Astrocyte (in vitro differentiated cells and primary cell): Measurements from ENCODE around the gene EGLN3.

Experiments used
- CTCF ChIP-seq: IDR thresholded peaks from 2 replicates; pipeline ENCODE4 v1.5.1; 2011; ENCODE audit warnings: low read depth, mild to moderate bottlenecking, inconsistent platforms, low read length, moderate library complexity; ENCODE audit not compliant: insufficient read depth
- EZH2 ChIP-seq: IDR thresholded peaks from 2 replicates; pipeline ENCODE4 v1.6.1; 2012; ENCODE audit warnings: mild to moderate bottlenecking, low read length, inconsistent platforms; ENCODE audit not compliant: insufficient read depth

GRCh38 chr14:33996462-33996861 is 45.6 kb upstream of the EGLN3 start:
- TF ChIP-seq CTCF = no peak
- no peak for TF ChIP-seq EZH2
